ENCODE measurements around the gene RPL18A. TPM values are rescaled to one million over a fixed set of nuclear protein-coding genes. Genes with fewer than 3 reads are reported as not detected.

Gene RPL18A
- total and polyA plus RNA-seq, 2 of the 13 experiments (the other 11 are each of a cell fraction or from before 2014, with no cell fraction given) = 1,471 to 2,004 TPM

DNA sequence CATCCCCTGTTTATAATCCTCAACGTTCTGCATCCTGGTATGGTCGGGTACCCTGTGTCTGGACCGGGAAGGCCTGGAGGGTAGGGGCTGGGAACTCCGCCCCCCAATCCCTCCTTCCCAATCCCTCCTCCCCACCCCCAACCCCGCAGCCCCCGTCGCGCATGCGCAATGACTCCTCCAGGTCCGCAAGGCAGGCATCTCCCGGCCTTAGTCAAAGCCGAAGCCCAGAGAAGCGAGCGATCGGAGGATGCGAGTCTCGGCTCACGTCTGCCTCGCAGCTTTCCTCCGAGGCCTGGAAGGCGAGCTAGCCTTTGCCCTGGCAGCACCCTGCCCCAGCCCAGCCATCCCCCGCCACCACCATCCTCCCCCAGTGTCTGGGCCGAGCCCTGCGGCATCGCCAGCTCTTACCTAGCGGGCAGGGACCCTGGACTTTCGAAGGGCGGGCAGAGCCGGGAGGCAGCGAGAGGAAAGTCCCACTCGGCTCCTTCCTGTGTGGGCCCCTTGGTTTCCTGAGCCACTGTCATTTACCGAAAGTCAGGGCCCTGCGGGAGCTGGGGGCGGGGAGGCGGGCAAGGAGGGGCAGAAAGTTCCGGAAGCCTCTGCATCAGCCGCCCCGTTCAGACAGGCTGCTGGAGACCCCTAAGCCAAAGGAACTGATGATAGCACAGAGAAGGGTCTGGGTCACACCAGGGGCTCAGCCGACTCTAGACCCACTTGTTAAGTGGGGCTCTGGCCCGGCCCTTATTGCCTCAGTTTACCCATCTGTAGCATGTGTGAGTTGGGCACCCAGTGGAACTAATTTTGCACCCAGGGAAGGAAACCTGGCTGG is 12.0 kb upstream of the RPL18A start, which contains the start of gene JAK3:
Gene JAK3, minus strand, starts transcription at position 445 of the 829 bp plus-strand sequence. CDS start 3,565 bp downstream, outside the sequence.
- H3K4me3 ChIP-seq (replicated peaks in 1 of 3; ENCODE audit: insufficient read depth in 1 of 3, low read depth in 2 of 3, low read length in 3 of 3) = peak within 1 kb of the TSS; percentile 50 to 64 (median 60)
- peak; percentile 60 for TF ChIP-seq NCOA2 (CRISPR knock-in tag; IDR thresholded peaks at IDR 0.05)
- TF ChIP-seq ZNF33A (CRISPR knock-in tag; IDR thresholded peaks at IDR 0.05; ENCODE audit: borderline replicate concordance) = no peak
- TF ChIP-seq FOXA3 (CRISPR knock-in tag; IDR thresholded peaks at IDR 0.05) = 0 out of 2 replicates have a peak, but pooled peaks have one; percentile 8
- no peak for TF ChIP-seq ZNF670 (CRISPR knock-in tag; IDR thresholded peaks at IDR 0.05; ENCODE audit: borderline replicate concordance)
- no peak for TF ChIP-seq SIX1 (CRISPR knock-in tag; IDR thresholded peaks at IDR 0.05; ENCODE audit: borderline replicate concordance)
- TF ChIP-seq ZNF207 (IDR thresholded peaks at IDR 0.05; ENCODE audit: borderline replicate concordance) = no peak
- TF ChIP-seq, protein P1, sequence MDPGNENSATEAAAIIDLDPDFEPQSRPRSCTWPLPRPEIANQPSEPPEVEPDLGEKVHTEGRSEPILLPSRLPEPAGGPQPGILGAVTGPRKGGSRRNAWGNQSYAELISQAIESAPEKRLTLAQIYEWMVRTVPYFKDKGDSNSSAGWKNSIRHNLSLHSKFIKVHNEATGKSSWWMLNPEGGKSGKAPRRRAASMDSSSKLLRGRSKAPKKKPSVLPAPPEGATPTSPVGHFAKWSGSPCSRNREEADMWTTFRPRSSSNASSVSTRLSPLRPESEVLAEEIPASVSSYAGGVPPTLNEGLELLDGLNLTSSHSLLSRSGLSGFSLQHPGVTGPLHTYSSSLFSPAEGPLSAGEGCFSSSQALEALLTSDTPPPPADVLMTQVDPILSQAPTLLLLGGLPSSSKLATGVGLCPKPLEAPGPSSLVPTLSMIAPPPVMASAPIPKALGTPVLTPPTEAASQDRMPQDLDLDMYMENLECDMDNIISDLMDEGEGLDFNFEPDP (CRISPR knock-in tag; conservative IDR thresholded peaks at IDR 0.05) = 0 out of 2 replicates have a peak, but pooled peaks have one; percentile 70
- TF ChIP-seq IKZF4 (CRISPR knock-in tag; IDR thresholded peaks at IDR 0.05; ENCODE audit: borderline replicate concordance, low read depth, not compliant biosample characterization) = no peak
- TF ChIP-seq ZNF468 (CRISPR knock-in tag; IDR thresholded peaks at IDR 0.05) = no peak
- no peak for TF ChIP-seq CHD2 (IDR thresholded peaks at IDR 0.05; ENCODE audit: low read depth, low read length)
- 0 out of 4 replicates have a peak, but pooled peaks of 1 of the 2 experiments have one; percentile 48 for TF ChIP-seq EP300 (IDR thresholded peaks at IDR 0.05; ENCODE audit: low read depth in 2 of 2, low read length in 2 of 2)
- TF ChIP-seq EP300 (CRISPR knock-in tag; IDR thresholded peaks at IDR 0.05; ENCODE audit: borderline replicate concordance) = peak; percentile 65; the same call in 1 of the 2 replicates
- TF ChIP-seq, protein P2, sequence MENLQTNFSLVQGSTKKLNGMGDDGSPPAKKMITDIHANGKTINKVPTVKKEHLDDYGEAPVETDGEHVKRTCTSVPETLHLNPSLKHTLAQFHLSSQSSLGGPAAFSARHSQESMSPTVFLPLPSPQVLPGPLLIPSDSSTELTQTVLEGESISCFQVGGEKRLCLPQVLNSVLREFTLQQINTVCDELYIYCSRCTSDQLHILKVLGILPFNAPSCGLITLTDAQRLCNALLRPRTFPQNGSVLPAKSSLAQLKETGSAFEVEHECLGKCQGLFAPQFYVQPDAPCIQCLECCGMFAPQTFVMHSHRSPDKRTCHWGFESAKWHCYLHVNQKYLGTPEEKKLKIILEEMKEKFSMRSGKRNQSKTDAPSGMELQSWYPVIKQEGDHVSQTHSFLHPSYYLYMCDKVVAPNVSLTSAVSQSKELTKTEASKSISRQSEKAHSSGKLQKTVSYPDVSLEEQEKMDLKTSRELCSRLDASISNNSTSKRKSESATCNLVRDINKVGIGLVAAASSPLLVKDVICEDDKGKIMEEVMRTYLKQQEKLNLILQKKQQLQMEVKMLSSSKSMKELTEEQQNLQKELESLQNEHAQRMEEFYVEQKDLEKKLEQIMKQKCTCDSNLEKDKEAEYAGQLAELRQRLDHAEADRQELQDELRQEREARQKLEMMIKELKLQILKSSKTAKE (CRISPR knock-in tag; IDR thresholded peaks at IDR 0.05; ENCODE audit: borderline replicate concordance) = 0 out of 2 replicates have a peak, but pooled peaks have one; percentile 27
- TF ChIP-seq ARNTL (CRISPR knock-in tag; IDR thresholded peaks at IDR 0.05) = peak; percentile 30; the same call in 1 of the 2 replicates
- TF ChIP-seq, protein P3, sequence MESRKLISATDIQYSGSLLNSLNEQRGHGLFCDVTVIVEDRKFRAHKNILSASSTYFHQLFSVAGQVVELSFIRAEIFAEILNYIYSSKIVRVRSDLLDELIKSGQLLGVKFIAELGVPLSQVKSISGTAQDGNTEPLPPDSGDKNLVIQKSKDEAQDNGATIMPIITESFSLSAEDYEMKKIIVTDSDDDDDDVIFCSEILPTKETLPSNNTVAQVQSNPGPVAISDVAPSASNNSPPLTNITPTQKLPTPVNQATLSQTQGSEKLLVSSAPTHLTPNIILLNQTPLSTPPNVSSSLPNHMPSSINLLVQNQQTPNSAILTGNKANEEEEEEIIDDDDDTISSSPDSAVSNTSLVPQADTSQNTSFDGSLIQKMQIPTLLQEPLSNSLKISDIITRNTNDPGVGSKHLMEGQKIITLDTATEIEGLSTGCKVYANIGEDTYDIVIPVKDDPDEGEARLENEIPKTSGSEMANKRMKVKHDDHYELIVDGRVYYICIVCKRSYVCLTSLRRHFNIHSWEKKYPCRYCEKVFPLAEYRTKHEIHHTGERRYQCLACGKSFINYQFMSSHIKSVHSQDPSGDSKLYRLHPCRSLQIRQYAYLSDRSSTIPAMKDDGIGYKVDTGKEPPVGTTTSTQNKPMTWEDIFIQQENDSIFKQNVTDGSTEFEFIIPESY (CRISPR knock-in tag; IDR thresholded peaks at IDR 0.05) = no peak
- TF ChIP-seq MBNL3 (CRISPR knock-in tag; conservative IDR thresholded peaks at IDR 0.05) = no peak
- no peak for TF ChIP-seq KDM5A (IDR thresholded peaks at IDR 0.05; ENCODE audit: borderline replicate concordance, low read length)
- TF ChIP-seq ZNF766 (CRISPR knock-in tag; IDR thresholded peaks at IDR 0.05; ENCODE audit: borderline replicate concordance) = no peak

More for the DNA sequence above, 12.0 kb upstream of the RPL18A start, which contains the start of gene JAK3:
- in situ Hi-C loops (cut with HindIII; ENCODE audit: extremely low pct_ligation_motif_present, low pct_unique_long_range_greater_than_20kb) (loop anchor here (5.0 kb wide), 1 partner anchor 50 kb away; the partner anchor contains the start of gene B3GNT3), intact Hi-C loops (cut with micrococcal nuclease; ENCODE audit: unreplicated experiment) (no loop called here)
- Histone ChIP-seq H3K9me3 (ENCODE audit: low read length) (no peaks in the 10 kb centered on the region), H3K4me2 (ENCODE audit: low read depth, low read length) (peak within 1 kb of the TSS; percentile 84), H4K20me1 (ENCODE audit: insufficient read depth, low read length) (no peaks in the 10 kb centered on the region), H3K79me2 (ENCODE audit: insufficient read depth, low read length) (no peaks in the 10 kb centered on the region), H3K27ac (ENCODE audit: extremely low read length, insufficient read depth, low read length) (peak within 1 kb of the TSS; percentile 67), H2AFZ (ENCODE audit: low read length) (no peak within 1 kb of the TSS), H3K9ac (ENCODE audit: insufficient read depth, low read depth, low read length) (peak within 1 kb of the TSS; percentile 65; the same call in 1 of the 2 replicates), H3K27me3 (ENCODE audit: control insufficient read depth in 1 of 2, insufficient read depth in 2 of 2, low read length in 2 of 2) (no peaks in the 10 kb centered on the region; a peak in 1 of 5 replicates), H3K36me3 (replicated peaks in 1 of 2; ENCODE audit: control insufficient read depth in 1 of 2, insufficient read depth in 2 of 2, low read length in 2 of 2) (peaks cover 0 to under 1% of the 10 kb centered on the region in 2 experiments; a peak in 2 of 5 replicates), H3K4me1 (ENCODE audit: insufficient read depth, low read length) (peaks cover 43% of the 10 kb centered on the region)
- WGBS (ENCODE audit: low lambda C conversion rate) = 3% methylated on average over 7 of the region's 40 CpGs
- no TSS peak for BruUV-seq (replicated peaks)
- POLR2A ChIA-PET = interaction anchor here (0.9 to 3.7 kb wide), 7 partner anchors 12 to 81 kb away, joined by 3 to 49 read pairs (median 4); partner anchors contain the start of genes B3GNT3 and RPL18A
- CTCF ChIA-PET (ENCODE audit: low intra/inter-chr PET ratio, low total read pairs) = no interaction called here
- peak; percentile 59 for DNase-seq (ENCODE audit: low spot score)
- ATAC-seq = peak; percentile 83
- FAIRE-seq = no peak

All from HepG2 (cell line).